ENCODE data around the gene ADSS1.

GRCh38 chr14:104681689-104682074, 42.3 kb upstream of the ADSS1 start:
- TF ChIP-seq CTCF (IDR thresholded peaks at IDR 0.05) = no peak
- no peak for TF ChIP-seq POLR2A (IDR thresholded peaks at IDR 0.05)
